ENCODE measurements around the gene SPTBN5. TPM values are rescaled to one million over a fixed set of nuclear protein-coding genes. Genes with fewer than 3 reads are reported as not detected.

SPTBN5 gene
- total RNA-seq, 1 donor from 2014 or later: 0.65 TPM

GRCh38 chr15:41919954-41920538 lies 26.2 kb upstream of the SPTBN5 start:
- intact Hi-C loops (cut with micrococcal nuclease): no loop called here
- Mint-ChIP-seq H3K4me1 (peaks cover 36% of the 10 kb centered on the region), H3K4me3 (no peak overlapping the region), H3K27ac (no peak overlapping the region), H3K27me3 (no peaks in the 10 kb centered on the region), H3K9me3 (no peaks in the 10 kb centered on the region), H3K36me3 (ENCODE audit: low read depth) (peaks cover 36% of the 10 kb centered on the region)
- no peak for DNase-seq

- peak overlapping the region; percentile 28 for H3K27ac Mint-ChIP-seq
- no peak for DNase-seq
- intact Hi-C loops (cut with micrococcal nuclease): no loop called here
- H3K4me3 Mint-ChIP-seq: no peak overlapping the region
- no peaks in the 10 kb centered on the region for H3K9me3 Mint-ChIP-seq
- H3K36me3 Mint-ChIP-seq (ENCODE audit: low read depth): peaks cover 35% of the 10 kb centered on the region
- peaks cover 35% of the 10 kb centered on the region for H3K4me1 Mint-ChIP-seq
- no peaks in the 10 kb centered on the region for H3K27me3 Mint-ChIP-seq
Observed at GRCh38 chr15:41919201-41919820, 25.5 kb upstream of the SPTBN5 start.

GRCh38 chr15:41918506-41919126 lies 24.8 kb upstream of the SPTBN5 start:
- DNase-seq: no peak
- Mint-ChIP-seq H3K27me3 (no peaks in the 10 kb centered on the region), H3K9me3 (no peaks in the 10 kb centered on the region), H3K4me1 (peaks cover 29% of the 10 kb centered on the region), H3K27ac (no peak overlapping the region), H3K4me3 (no peak overlapping the region), H3K36me3 (ENCODE audit: low read depth) (peaks cover 35% of the 10 kb centered on the region)
- intact Hi-C loops (cut with micrococcal nuclease): no loop called here

GRCh38 chr15:41917767-41918430 lies 24.0 kb upstream of the SPTBN5 start:
- Mint-ChIP-seq H3K27ac (peak overlapping the region; percentile 26), H3K36me3 (ENCODE audit: low read depth) (peaks cover 38% of the 10 kb centered on the region), H3K27me3 (no peaks in the 10 kb centered on the region), H3K4me3 (no peak overlapping the region), H3K4me1 (peaks cover 24% of the 10 kb centered on the region), H3K9me3 (no peaks in the 10 kb centered on the region)
- DNase-seq: no peak
- intact Hi-C loops (cut with micrococcal nuclease): no loop called here

GRCh38 chr15:41915255-41915994 lies 21.6 kb upstream of the SPTBN5 start:
- no peak overlapping the region for H3K27ac Mint-ChIP-seq
- H3K4me3 Mint-ChIP-seq: no peak overlapping the region
- intact Hi-C loops (cut with micrococcal nuclease): no loop called here
- peaks cover 19% of the 10 kb centered on the region for H3K4me1 Mint-ChIP-seq
- no peaks in the 10 kb centered on the region for H3K27me3 Mint-ChIP-seq
- H3K36me3 Mint-ChIP-seq (ENCODE audit: low read depth): peaks cover 41% of the 10 kb centered on the region
- no peak for DNase-seq
- H3K9me3 Mint-ChIP-seq: no peaks in the 10 kb centered on the region

- H3K27me3 Mint-ChIP-seq: no peaks in the 10 kb centered on the region
- DNase-seq: no peak
- no peak overlapping the region for H3K27ac Mint-ChIP-seq
- intact Hi-C loops (cut with micrococcal nuclease): no loop called here
- no peak overlapping the region for H3K4me3 Mint-ChIP-seq
- peaks cover 42% of the 10 kb centered on the region for H3K36me3 Mint-ChIP-seq (ENCODE audit: low read depth)
- peaks cover 21% of the 10 kb centered on the region for H3K4me1 Mint-ChIP-seq
- no peaks in the 10 kb centered on the region for H3K9me3 Mint-ChIP-seq
Observed at GRCh38 chr15:41914411-41914810, 20.6 kb upstream of the SPTBN5 start.

- intact Hi-C loops (cut with micrococcal nuclease): no loop called here
- no peak overlapping the region for H3K4me3 Mint-ChIP-seq
- H3K27me3 Mint-ChIP-seq: no peaks in the 10 kb centered on the region
- peak overlapping the region; percentile 32 for H3K27ac Mint-ChIP-seq
- H3K4me1 Mint-ChIP-seq: peaks cover 20% of the 10 kb centered on the region
- no peaks in the 10 kb centered on the region for H3K9me3 Mint-ChIP-seq
- H3K36me3 Mint-ChIP-seq (ENCODE audit: low read depth): peaks cover 46% of the 10 kb centered on the region
- DNase-seq: no peak
Observed at GRCh38 chr15:41913256-41913655, 19.4 kb upstream of the SPTBN5 start.

- Mint-ChIP-seq H3K27ac (peak overlapping the region; percentile 15), H3K27me3 (no peaks in the 10 kb centered on the region), H3K4me1 (peaks cover 12% of the 10 kb centered on the region), H3K4me3 (no peak overlapping the region), H3K9me3 (no peaks in the 10 kb centered on the region), H3K36me3 (ENCODE audit: low read depth) (peaks cover 51% of the 10 kb centered on the region)
- intact Hi-C loops (cut with micrococcal nuclease): no loop called here
- no peak for DNase-seq
Observed at GRCh38 chr15:41911691-41912345, 18.0 kb upstream of the SPTBN5 start.

- Mint-ChIP-seq H3K27ac (no peak overlapping the region), H3K9me3 (no peaks in the 10 kb centered on the region), H3K27me3 (no peaks in the 10 kb centered on the region), H3K36me3 (ENCODE audit: low read depth) (peaks cover 53% of the 10 kb centered on the region), H3K4me1 (peaks cover 11% of the 10 kb centered on the region), H3K4me3 (no peak overlapping the region)
- no peak for DNase-seq
- intact Hi-C loops (cut with micrococcal nuclease): loop anchor here (10.0 kb wide), 1 partner anchor 214 kb away; no protein-coding TSS in a partner anchor
Observed at GRCh38 chr15:41908736-41909461, 15.0 kb upstream of the SPTBN5 start.

GRCh38 chr15:41907141-41907540 lies 13.3 kb upstream of the SPTBN5 start:
- Mint-ChIP-seq H3K36me3 (ENCODE audit: low read depth) (peaks cover 50% of the 10 kb centered on the region), H3K4me3 (no peak overlapping the region)

GRCh38 chr15:41906608-41907007 lies 12.8 kb upstream of the SPTBN5 start:
- Mint-ChIP-seq H3K4me3 (no peak overlapping the region), H3K9me3 (no peaks in the 10 kb centered on the region), H3K27ac (no peak overlapping the region), H3K27me3 (no peaks in the 10 kb centered on the region), H3K36me3 (ENCODE audit: low read depth) (peaks cover 48% of the 10 kb centered on the region), H3K4me1 (peaks cover 9% of the 10 kb centered on the region)
- intact Hi-C loops (cut with micrococcal nuclease): loop anchor here (10.0 kb wide), 1 partner anchor 212 kb away; no protein-coding TSS in a partner anchor
- DNase-seq: no peak

More at GRCh38 chr15:41907141-41907540, 13.3 kb upstream of the SPTBN5 start:
- Mint-ChIP-seq H3K9me3 (no peaks in the 10 kb centered on the region), H3K27me3 (no peaks in the 10 kb centered on the region), H3K27ac (no peak overlapping the region), H3K4me1 (peaks cover 11% of the 10 kb centered on the region)
- intact Hi-C loops (cut with micrococcal nuclease): loop anchor here (10.0 kb wide), 1 partner anchor 212 kb away; no protein-coding TSS in a partner anchor
- DNase-seq: no peak

GRCh38 chr15:41905036-41905793 lies 11.4 kb upstream of the SPTBN5 start:
- Mint-ChIP-seq H3K4me3 (no peak overlapping the region), H3K27ac (no peak overlapping the region), H3K36me3 (ENCODE audit: low read depth) (peaks cover 57% of the 10 kb centered on the region), H3K9me3 (no peaks in the 10 kb centered on the region), H3K4me1 (peaks cover 10% of the 10 kb centered on the region), H3K27me3 (no peaks in the 10 kb centered on the region)
- no peak for DNase-seq
- intact Hi-C loops (cut with micrococcal nuclease): loop anchor here (2.0 to 10.0 kb wide), 2 partner anchors 74 to 210 kb away; no protein-coding TSS in a partner anchor
